ENCODE data around the gene OTULINL.

The OTULINL gene

DNA sequence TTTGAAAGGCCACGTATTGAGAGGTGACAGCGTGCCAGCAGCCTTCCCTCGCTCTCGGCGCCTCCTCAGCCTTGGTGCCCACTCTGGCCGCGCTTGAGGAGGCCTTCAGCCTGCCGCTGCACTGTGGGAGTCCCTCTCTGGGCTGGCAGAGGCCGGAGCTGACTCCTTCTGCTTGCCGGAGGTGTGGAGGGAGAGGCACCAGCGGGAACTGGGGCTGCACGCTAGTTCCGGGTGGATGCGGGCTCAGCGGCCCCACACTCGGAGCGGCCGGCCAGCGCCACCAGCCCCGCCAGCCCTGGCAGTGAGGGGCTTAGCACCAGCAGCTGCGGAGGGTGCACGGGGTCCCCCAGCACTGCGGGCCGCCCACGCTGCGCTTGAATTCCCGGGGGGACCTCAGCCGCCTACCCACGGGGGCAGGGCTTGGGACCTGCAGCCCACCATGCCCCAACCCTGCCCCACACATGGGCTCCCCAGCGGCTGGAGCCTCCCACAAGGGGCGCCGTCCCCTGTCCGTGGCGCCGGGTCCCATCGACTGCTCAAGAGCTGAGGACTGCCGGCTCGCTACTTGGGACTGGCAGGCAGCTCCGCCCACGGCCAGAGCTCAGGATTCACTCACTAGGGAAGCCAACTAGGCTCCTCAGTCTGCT is 4.4 kb upstream of the OTULINL start:
- DNase-seq: no peak

DNA sequence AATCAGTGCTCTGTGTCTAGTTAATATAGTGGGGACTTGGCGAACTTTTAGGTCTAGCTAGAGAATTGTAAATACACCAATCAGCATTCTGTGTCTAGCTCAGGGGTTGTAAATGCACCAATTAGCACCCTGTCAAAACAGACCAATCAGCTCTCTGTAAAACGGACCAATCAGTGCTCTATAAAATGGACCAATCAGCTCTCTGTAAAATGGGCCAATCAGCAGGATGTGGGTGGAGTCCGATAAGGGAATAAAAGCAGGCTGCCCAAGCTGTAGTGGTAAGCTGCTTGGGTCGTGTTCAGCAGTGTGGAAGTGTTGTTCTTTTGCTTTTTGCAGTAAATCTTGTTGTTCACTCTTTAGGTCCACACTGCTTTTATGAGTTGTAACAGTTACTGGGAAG is 3.6 kb upstream of the OTULINL start:
- no peak for DNase-seq

- DNase-seq: no peak
These were observed 2.3 kb upstream of the OTULINL start for GRCh38 chr5:14579246-14579645.

- DNase-seq: no peak
These were observed 1.7 kb upstream of the OTULINL start for GRCh38 chr5:14579731-14580397.

GRCh38 chr5:14580398-14581034 is 1.1 kb upstream of the OTULINL start:
- DNase-seq: no peak

GRCh38 chr5:14581891-14582796 is 552 bp downstream of the OTULINL start:
- peak; percentile 87 for DNase-seq

GRCh38 chr5:14582797-14583137 is 1.2 kb downstream of the OTULINL start:
- no peak for DNase-seq

- no peak for DNase-seq
These were observed 3.3 kb downstream of the OTULINL start for GRCh38 chr5:14584848-14585247.

DNA sequence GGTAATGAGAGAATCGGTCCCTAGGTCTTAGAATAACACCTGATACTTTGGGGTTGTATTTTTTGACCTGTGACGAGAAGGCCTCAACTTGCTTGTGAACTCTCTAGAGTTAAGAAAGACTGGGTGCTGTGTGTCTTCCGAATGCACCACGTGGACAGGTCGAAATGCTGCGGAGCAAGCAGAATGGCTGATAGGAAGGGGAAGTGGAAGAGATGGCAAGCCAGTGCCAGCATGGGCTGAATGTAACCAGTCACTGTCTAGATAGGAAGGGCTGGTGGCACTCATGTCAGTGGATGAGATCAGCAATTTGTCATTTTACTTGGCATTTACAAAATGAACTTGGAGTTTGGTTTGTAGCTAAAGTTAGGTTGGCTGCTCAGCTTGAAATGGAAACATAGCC is 5.6 kb downstream of the OTULINL start:
- DNase-seq: no peak

- no peak for DNase-seq
These were observed 6.6 kb downstream of the OTULINL start for GRCh38 chr5:14588145-14588544.

- no peak for DNase-seq
These were observed 7.4 kb downstream of the OTULINL start for GRCh38 chr5:14588758-14589543.

DNA sequence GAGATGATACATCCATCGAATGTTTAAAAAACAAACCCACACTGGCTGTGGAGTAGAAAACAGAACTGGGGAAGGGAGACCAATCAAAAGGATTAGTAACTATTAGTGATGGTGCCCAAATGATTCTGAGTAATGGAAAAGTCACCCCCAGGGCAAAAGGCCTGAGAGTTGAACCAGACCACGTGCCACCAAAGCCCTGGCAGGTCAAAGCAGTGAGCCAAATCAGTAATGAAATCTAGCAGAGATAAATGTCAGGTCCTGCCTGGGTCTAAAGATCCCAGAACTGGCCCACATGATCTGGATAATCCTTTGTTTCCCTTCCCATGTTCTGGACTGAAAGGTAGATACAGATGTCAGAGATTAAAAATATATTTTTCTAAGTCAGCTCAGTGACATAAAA is 9.4 kb downstream of the OTULINL start:
- DNase-seq: no peak

DNA sequence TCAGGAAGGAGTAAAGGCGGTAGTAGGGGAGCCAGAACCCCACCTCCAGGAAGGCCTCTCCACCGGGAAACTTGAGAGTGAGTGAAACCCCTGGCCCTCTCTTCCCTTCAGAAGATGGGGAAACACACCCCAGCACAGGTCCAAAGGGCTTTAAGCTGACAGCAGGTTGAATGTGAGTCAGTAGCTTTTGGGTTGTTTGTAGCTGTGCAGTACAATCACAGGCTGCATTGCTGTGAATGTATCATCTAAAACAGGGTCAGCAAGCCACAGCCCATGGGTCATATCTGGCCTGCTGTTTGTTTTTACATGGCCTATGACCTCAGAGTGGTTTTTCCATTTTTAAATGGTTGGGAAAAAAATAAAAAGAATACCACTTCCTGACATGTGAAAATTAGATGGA is 10.0 kb downstream of the OTULINL start:
- no peak for DNase-seq

DNA sequence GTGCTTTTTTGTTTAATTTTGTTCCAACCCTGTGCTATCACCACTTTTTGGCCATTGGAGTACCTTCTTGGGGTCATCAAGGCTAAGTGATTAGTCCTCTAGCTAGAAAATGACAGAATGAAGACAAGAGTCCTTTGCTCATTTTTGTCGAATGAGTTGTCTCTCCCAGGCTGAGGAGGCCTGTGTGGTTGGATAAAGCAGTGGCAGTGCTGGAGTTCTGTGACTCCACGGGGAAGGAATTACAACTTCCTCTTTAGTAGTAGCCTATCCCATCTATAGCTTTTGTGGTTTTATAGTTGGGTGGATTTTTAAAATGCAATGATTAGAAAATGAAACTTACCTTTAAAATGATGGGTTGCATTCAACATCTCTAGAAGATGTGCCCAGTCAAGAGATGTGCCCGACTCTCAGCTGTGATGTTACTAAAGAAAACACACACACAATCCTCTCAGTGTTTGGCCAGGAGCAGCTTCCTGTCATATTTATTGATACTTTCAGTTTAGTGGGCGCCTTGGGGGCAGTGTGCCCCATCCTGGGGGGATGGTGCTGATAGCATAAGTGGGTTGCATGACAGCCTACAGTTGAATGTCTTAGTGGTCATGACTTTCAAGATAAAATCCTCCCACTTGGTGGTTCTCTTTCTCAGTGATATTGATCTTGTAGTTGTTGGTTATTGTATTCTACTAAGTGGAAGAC is 11.9 kb downstream of the OTULINL start:
- DNase-seq: peak; percentile 51

GRCh38 chr5:14594378-14595074 is 12.9 kb downstream of the OTULINL start:
- DNase-seq: peak; percentile 19

- DNase-seq: peak; percentile 65
These were observed 13.6 kb downstream of the OTULINL start for GRCh38 chr5:14595189-14595588.

DNA sequence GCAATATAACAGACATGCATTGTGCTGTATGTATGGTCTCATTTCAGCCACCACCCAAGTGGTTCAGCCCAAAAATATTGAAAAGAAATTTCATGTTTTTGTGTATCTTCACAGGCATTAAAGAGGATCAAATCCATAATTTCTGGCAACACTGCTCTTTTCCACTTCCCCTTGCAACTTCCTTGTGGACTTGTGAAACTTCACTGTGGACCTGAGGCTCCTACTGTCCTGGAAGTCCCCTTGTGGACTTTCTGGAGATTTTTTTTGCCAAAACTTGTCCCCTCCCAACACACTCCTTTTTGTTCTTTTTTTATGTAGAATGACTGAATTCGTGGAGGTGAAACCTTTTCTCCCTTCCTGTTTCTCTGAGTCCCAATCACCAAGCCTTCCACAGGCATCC is 14.3 kb downstream of the OTULINL start:
- no peak for DNase-seq

- DNase-seq: no peak
These were observed 15.5 kb downstream of the OTULINL start for GRCh38 chr5:14597080-14597479.

- DNase-seq: no peak
These were observed 16.6 kb downstream of the OTULINL start for GRCh38 chr5:14598225-14598624.

GRCh38 chr5:14599476-14600127 is 18.0 kb downstream of the OTULINL start:
- no peak for DNase-seq

GRCh38 chr5:14600846-14601245 is 19.3 kb downstream of the OTULINL start:
- no peak for DNase-seq

Data from CD4-positive, alpha-beta T cell treated with Interleukin-21 for 1 hour (primary cell).